Kidney (tissue), 14 donors: ENCODE measurements around the gene APOB. TPM values are rescaled to one million over a fixed set of nuclear protein-coding genes. Genes with fewer than 3 reads are reported as not detected.
A peak's percentile ranks its signal among the peaks of the same experiment; 100 is the strongest.

Source experiments
- DNase-seq, 5 donors: peaks; one replicate each; pipeline ENCODE4 v3.0.0-alpha.2; 2013 to 2020
- FAIRE-seq: peaks from 2 replicates; lab custom pipeline; 2012; peaks lifted over from hg19 to GRCh38; lab: Jason Lieb, UNC
- H3K27ac ChIP-seq, 2 donors: one replicate each; pipeline ENCODE4 v1.7.0; 2013; ENCODE audit warnings: low read depth in 2 of 2, low read length in 2 of 2, inconsistent platforms in 1 of 2
- H3K27me3 ChIP-seq: one replicate; pipeline ENCODE4 v1.7.1; 2013; ENCODE audit warnings: low read length, inconsistent platforms; ENCODE audit not compliant: control insufficient read depth, insufficient read depth
- H3K36me3 ChIP-seq, 3 donors: one replicate each; pipeline versions ENCODE4 v1.7.0 to v1.7.1; 2013; ENCODE audit warnings: low read length in 3 of 3, control low read depth in 1 of 3, inconsistent platforms in 1 of 3; ENCODE audit not compliant: insufficient read depth in 3 of 3, control insufficient read depth in 2 of 3
- H3K4me1 ChIP-seq, 3 donors: one replicate each; pipeline versions ENCODE4 v1.7.0 to v1.7.1; 2013; ENCODE audit warnings: low read length in 3 of 3, inconsistent platforms in 1 of 3, low read depth in 1 of 3; ENCODE audit not compliant: control insufficient read depth in 2 of 3, insufficient read depth in 2 of 3
- H3K4me3 ChIP-seq, 3 donors: one replicate each; pipeline versions ENCODE4 v1.7.0 to v1.8.1; 2013; ENCODE audit warnings: low read length in 3 of 3, control low read depth in 1 of 3, inconsistent platforms in 1 of 3
- H3K9ac ChIP-seq, 3 donors: one replicate each; pipeline versions ENCODE4 v1.7.0 to v1.7.1; 2013; ENCODE audit warnings: low read length in 3 of 3, control low read depth in 1 of 3, inconsistent platforms in 1 of 3
- H3K9me3 ChIP-seq, 3 donors: one replicate each; pipeline versions ENCODE4 v1.7.0 to v1.7.1; 2013; ENCODE audit warnings: low read length in 3 of 3, control low read depth in 1 of 3, inconsistent platforms in 1 of 3; ENCODE audit not compliant: control insufficient read depth in 2 of 3, insufficient read depth in 1 of 3
- intact Hi-C: fragments of 100-400 bp; cut with DNase I; formaldehyde crosslinking; loops from one replicate; pipeline ENCODE4 v1.11.1; 2022
- polyA plus RNA-seq: library from polyadenylated mRNA; stranded (reverse); fragments of 350-450 nt; fragmentation: Illumina TruSeq; extraction: RNeasy Lipid Tissue Mini Kit (QIAGEN cat#74804); gene quantifications from one replicate; pipeline ENCODE4 v1.2.3, GENCODE V29; 2014; ENCODE audit warnings: low read depth, low replicate concordance; ENCODE audit not compliant: insufficient read depth
- total RNA-seq: library from RNA; stranded (reverse); fragmentation: NEBNext Ultra II Directional; extraction: Animal tissue kit (Norgen Biotek cat#: 25700); gene quantifications from one replicate; pipeline ENCODE4 v1.2.1, GENCODE V29; 2021
- TF ChIP-seq, protein P1 (sequence below): IDR thresholded peaks from 3 replicates; pipeline ENCODE4 v1.5.1; 2012; ENCODE audit warnings: mild to moderate bottlenecking, moderate library complexity, borderline replicate concordance; ENCODE audit not compliant: insufficient read depth; ENCODE audit errors: extremely low read depth
- donor health status: control.
- donor health status: control.
- donor health status: control.
- donor health status: control.
- donor health status: control.
- donor health status: DM: yes; HTN: yes; CAD: no.
- donor health status: Normal renal cell carcinoma (clear cell type).

APOB gene
- total and polyA plus RNA-seq, 2 donors from 2014 or later, result 0.11 to 0.57 TPM

GRCh38 chr2:21001988-21002813 lies 41.7 kb downstream of the APOB start:
- Histone ChIP-seq H3K4me3 (no peak overlapping the region), H3K9me3 (no peaks in the 10 kb centered on the region), H3K36me3 (no peaks in the 10 kb centered on the region), H3K27ac (no peak overlapping the region), H3K9ac (no peak overlapping the region), H3K27me3 (no peaks in the 10 kb centered on the region), H3K4me1 (no peaks in the 10 kb centered on the region)
- DNase-seq (no peak), FAIRE-seq (no peak)
- intact Hi-C loops, result no loop called here
- TF ChIP-seq, protein P1, sequence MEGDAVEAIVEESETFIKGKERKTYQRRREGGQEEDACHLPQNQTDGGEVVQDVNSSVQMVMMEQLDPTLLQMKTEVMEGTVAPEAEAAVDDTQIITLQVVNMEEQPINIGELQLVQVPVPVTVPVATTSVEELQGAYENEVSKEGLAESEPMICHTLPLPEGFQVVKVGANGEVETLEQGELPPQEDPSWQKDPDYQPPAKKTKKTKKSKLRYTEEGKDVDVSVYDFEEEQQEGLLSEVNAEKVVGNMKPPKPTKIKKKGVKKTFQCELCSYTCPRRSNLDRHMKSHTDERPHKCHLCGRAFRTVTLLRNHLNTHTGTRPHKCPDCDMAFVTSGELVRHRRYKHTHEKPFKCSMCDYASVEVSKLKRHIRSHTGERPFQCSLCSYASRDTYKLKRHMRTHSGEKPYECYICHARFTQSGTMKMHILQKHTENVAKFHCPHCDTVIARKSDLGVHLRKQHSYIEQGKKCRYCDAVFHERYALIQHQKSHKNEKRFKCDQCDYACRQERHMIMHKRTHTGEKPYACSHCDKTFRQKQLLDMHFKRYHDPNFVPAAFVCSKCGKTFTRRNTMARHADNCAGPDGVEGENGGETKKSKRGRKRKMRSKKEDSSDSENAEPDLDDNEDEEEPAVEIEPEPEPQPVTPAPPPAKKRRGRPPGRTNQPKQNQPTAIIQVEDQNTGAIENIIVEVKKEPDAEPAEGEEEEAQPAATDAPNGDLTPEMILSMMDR, result no peak

- TF ChIP-seq, protein P1, result no peak
- no peak overlapping the region for H3K4me3 ChIP-seq
- no peaks in the 10 kb centered on the region for H3K4me1 ChIP-seq
- no peak overlapping the region for H3K9ac ChIP-seq
- no peaks in the 10 kb centered on the region for H3K9me3 ChIP-seq
- DNase-seq, result peak in 1 of 5 donors; percentile 19
- no peak for FAIRE-seq
- H3K27me3 ChIP-seq, result no peaks in the 10 kb centered on the region
- intact Hi-C loops, result no loop called here
- H3K27ac ChIP-seq, result no peak overlapping the region
- no peaks in the 10 kb centered on the region for H3K36me3 ChIP-seq
Measured at GRCh38 chr2:21001225-21001946, 42.5 kb downstream of the APOB start.

DNA sequence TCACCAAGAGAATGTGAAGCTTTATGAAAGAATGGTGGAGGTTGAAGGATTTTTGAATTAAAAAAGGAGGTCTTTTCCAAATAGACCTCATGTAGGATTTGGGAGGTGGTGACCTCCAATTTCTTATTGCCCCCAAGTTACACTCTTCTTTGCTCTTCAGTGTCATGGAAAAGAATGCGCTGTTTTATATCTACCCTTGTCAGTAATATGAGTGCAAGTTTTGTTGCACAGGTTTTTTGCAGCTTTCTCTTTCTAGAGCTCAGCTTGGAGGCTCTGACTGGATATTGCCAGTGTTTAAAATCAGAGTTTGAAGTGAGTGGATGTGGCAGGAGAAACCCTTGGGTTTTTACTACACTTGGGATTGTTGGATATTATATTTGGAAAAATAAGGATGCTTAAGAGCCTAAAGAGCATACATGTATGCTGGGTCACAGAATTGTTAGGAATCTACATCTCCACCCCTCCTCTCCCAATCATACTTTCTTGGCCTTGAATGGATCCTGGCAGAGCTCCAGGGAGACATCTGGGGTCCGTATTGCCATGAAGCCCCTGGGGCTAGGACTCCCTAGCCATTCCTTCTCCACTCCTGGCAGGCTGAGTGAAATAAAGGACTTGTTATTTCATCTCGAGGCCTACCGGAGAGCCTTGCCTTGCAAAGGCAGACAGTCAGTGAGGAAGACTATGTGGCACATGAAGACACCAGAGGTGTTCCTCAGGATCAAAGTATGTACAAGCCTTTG lies 43.8 kb downstream of the APOB start:
- H3K9me3 ChIP-seq, result no peaks in the 10 kb centered on the region
- intact Hi-C loops, result no loop called here
- H3K4me1 ChIP-seq, result no peaks in the 10 kb centered on the region
- no peaks in the 10 kb centered on the region for H3K36me3 ChIP-seq
- TF ChIP-seq, protein P1, result no peak
- H3K27ac ChIP-seq, result no peak overlapping the region
- H3K27me3 ChIP-seq, result no peaks in the 10 kb centered on the region
- H3K4me3 ChIP-seq, result no peak overlapping the region
- FAIRE-seq, result no peak
- peak in 1 of 5 donors; percentile 43 for DNase-seq
- no peak overlapping the region for H3K9ac ChIP-seq
